ENCODE data around the gene HOOK1.

- TF ChIP-seq REST (IDR thresholded peaks at IDR 0.05; ENCODE audit: low read depth, low read length), result no peak
- TF ChIP-seq GABPA (IDR thresholded peaks at IDR 0.05; ENCODE audit: low read depth), result no peak
- no peak for TF ChIP-seq USF1 (IDR thresholded peaks at IDR 0.05; ENCODE audit: borderline replicate concordance, low read depth)
- no peak for TF ChIP-seq POLR2AphosphoS5 (IDR thresholded peaks at IDR 0.05; ENCODE audit: low read depth, low read length)
- TF ChIP-seq CTCF (IDR thresholded peaks at IDR 0.05), result peak; percentile 53
- no peak for TF ChIP-seq RFX5 (IDR thresholded peaks at IDR 0.05; ENCODE audit: low read length)
- peak; percentile 62 for TF ChIP-seq RAD21 (IDR thresholded peaks at IDR 0.05; ENCODE audit: low read length)
- TF ChIP-seq MAX (IDR thresholded peaks at IDR 0.05; ENCODE audit: low read depth), result no peak
- no peak for TF ChIP-seq MXI1 (IDR thresholded peaks at IDR 0.05; ENCODE audit: low read depth, low read length)
Observed at GRCh38 chr1:59879574-59879973, 64.8 kb downstream of the HOOK1 start.

Data from SK-N-SH (cell line).